Right lobe of liver (tissue), 6 donors: Measurements from ENCODE around the gene ARID3A. TPM values are rescaled to one million over a fixed set of nuclear protein-coding genes. Genes with fewer than 3 reads are reported as not detected.
"Not testable (repeated sequence)": the region's sequence is repeated elsewhere in the genome, so short reads cannot be mapped to it uniquely, and the experiment has no call there.

Experiments
- ATAC-seq, 4 donors: fragments of 200-7000 bp; cut with Tn5 transposase; one replicate each; pipeline ENCODE4 v1.9.1; 2020; ENCODE audit warnings: mild to moderate bottlenecking in 4 of 4, moderate library complexity in 4 of 4
- DNase-seq, 3 donors: peaks; one replicate each; pipeline ENCODE4 v3.0.0-alpha.2; 2020
- H3K27ac ChIP-seq, 3 donors: fragments of 200-600 bp; one replicate each; pipeline ENCODE4 v1.8.0; 2022
- H3K27me3 ChIP-seq, 2 donors: fragments of 200-600 bp; one replicate each; pipeline ENCODE4 v1.8.0; 2022
- H3K36me3 ChIP-seq, 4 donors: fragments of 200-600 bp; sonication (generic) in 1 of 4; one replicate each; pipeline versions ENCODE4 v1.5.1 to v1.8.0; 2017 to 2022; ENCODE audit warnings: control low read depth in 1 of 4
- H3K4me1 ChIP-seq, 4 donors: fragments of 200-600 bp; sonication (generic) in 1 of 4; one replicate each; pipeline versions ENCODE4 v1.5.1 to v1.8.0; 2017 to 2022; ENCODE audit warnings: control low read depth in 1 of 4
- H3K4me3 ChIP-seq, 3 donors: fragments of 200-600 bp; one replicate each; pipeline ENCODE4 v1.8.0; 2022
- H3K9me3 ChIP-seq, 4 donors: fragments of 200-600 bp; sonication (generic) in 1 of 4; one replicate each; pipeline versions ENCODE4 v1.5.1 to v1.8.0; 2017 to 2022; ENCODE audit warnings: control low read depth in 1 of 4
- POLR2A ChIP-seq: fragments of 450-650 bp; IDR thresholded peaks from one replicate; pipeline ENCODE4 v1.6.1; 2017; ENCODE audit warnings: antibody characterized with exemption, mild to moderate bottlenecking
- WGBS: methylation state at CpG from one replicate; pipeline ENCODE4 v1.1.6; 2018; ENCODE audit warnings: low coverage, low lambda C conversion rate; ENCODE audit not compliant: insufficient coverage; ENCODE audit errors: missing lambda C conversion rate; 5-methylcytosine and 5-hydroxymethylcytosine counted together
- intact Hi-C, 2 donors: fragments of 100-400 bp; cut with DNase I; formaldehyde crosslinking; loops; one replicate each; pipeline versions ENCODE4 v1.11.2 to v1.14.1; 2022
- total RNA-seq, 6 experiments: library from RNA; depleted of rRNA in 2 of 6; stranded (reverse); fragments of >200 nt in 2 of 6; fragmentation: NEBNext Ultra II Directional in 3 of 6; extraction: Animal tissue kit (Norgen Biotek cat#: 25700) in 3 of 6; gene quantifications; one replicate each; pipeline versions ENCODE4 v1.1.0 to v1.2.4, GENCODE V29; 2016 to 2023
- TF ChIP-seq, protein P1 (sequence below), 4 donors: fragments of 200-600 bp in 3 of 4; fragments of 450-650 bp in 1 of 4; IDR thresholded peaks; one replicate each; pipeline versions ENCODE4 v1.5.1 to v1.8.0; 2016 to 2022; ENCODE audit warnings: antibody characterized with exemption in 4 of 4, mild to moderate bottlenecking in 2 of 4
- donor health status: DM: no; HTN: yes; CAD: no.
- donor health status: DM: no; HTN: no; CAD: no.
- donor health status: DM: no; HTN: no; CAD: no.
- donor health status: DM: no; HTN: yes; CAD: no.
- donor health status: DM: no; HTN: yes; CAD: no.

ARID3A gene
- total RNA-seq, 6 experiments from 2014 or later, result 0.74 to 5.3 (median 1.9) TPM

DNA sequence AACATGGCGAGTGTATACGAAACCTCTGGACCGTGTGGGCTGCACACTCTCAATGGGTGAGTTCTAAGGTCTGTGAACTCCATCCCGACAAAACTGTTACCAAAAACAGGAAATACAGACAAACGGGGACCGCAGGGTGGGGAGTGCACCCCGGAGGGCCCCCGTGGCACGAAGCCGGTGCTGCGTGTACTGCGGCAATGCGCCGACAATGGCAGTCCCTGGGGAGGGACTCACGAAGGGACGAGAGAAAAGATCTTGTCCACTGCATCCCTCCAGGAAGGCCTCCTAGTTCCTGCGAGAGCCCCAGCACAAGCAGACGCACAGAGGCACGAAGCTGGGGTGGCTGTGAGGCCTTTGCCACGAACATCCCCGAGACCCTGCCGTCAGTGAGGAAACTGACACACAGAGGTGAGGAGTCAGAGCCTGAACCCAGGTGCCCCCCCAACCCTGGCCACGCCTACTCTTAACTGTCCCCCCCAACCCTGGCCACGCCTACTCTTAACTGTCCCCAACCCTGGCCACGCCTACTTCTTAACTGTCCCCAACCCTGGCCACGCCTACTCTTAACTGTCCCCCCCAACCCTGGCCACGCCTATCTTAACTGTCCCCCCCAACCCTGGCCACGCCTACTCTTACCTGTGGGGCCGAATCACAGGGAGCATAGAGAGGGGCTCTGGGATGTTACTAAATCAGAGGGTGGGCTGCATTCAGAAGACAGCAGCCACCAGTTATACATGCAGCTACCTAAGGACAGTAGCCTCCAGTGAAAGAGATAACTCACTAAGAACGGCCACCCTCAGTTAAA is 37.1 kb upstream of the ARID3A start:
- H3K27me3 ChIP-seq, result no peaks in the 10 kb centered on the region
- TF ChIP-seq POLR2A, result no peak
- TF ChIP-seq, protein P1, sequence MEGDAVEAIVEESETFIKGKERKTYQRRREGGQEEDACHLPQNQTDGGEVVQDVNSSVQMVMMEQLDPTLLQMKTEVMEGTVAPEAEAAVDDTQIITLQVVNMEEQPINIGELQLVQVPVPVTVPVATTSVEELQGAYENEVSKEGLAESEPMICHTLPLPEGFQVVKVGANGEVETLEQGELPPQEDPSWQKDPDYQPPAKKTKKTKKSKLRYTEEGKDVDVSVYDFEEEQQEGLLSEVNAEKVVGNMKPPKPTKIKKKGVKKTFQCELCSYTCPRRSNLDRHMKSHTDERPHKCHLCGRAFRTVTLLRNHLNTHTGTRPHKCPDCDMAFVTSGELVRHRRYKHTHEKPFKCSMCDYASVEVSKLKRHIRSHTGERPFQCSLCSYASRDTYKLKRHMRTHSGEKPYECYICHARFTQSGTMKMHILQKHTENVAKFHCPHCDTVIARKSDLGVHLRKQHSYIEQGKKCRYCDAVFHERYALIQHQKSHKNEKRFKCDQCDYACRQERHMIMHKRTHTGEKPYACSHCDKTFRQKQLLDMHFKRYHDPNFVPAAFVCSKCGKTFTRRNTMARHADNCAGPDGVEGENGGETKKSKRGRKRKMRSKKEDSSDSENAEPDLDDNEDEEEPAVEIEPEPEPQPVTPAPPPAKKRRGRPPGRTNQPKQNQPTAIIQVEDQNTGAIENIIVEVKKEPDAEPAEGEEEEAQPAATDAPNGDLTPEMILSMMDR (IDR thresholded peaks at IDR 0.05), result no peak
- ATAC-seq (no peak), DNase-seq (no peak)
- H3K4me3 ChIP-seq, result no peak overlapping the region
- WGBS, result 94% methylated on average over 3 of the region's 30 CpGs
- intact Hi-C loops, result no loop called here
- H3K4me1 ChIP-seq, result no peaks in the 10 kb centered on the region
- H3K27ac ChIP-seq, result no peak overlapping the region
- no peaks in the 10 kb centered on the region for H3K9me3 ChIP-seq
- H3K36me3 ChIP-seq, result peaks cover 0 to 13% (median 2%) of the 10 kb centered on the region in 4 donors

DNA sequence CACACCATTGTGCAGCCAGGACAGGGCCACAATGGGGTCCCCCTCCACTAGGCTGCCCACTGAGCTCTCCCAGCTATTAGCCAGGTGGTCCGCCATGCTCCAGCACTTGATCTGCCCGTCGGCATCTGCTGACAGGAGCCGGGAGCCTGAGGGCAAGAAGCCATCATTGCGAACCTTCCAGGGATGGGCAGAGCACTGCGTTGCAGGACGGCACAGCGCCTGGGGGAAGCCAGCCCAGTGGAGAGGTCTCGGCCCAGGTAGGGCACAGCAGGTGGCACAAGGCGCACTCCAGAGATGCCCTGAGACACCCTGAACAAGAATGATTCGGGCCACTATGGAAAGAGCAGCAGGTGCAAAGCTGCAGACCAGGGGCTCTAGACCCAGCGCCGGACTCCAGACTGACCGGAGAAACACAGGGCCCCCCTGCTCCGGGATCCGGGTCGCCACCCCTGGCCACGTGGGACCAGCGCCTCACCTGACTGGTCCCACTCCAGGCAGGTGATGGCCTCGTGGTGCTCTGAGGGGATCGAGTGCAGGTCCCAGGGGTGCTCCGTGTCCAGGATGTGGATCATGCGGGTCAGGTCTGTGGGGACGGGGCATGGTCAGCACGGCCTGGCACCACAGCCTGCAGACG is 36.1 kb upstream of the ARID3A start:
- WGBS, result 95% methylated on average over 7 of the region's 26 CpGs
- Histone ChIP-seq H3K4me3 (no peak overlapping the region), H3K27ac (no peak overlapping the region), H3K9me3 (no peaks in the 10 kb centered on the region), H3K27me3 (no peaks in the 10 kb centered on the region), H3K4me1 (no peaks in the 10 kb centered on the region), H3K36me3 (peaks cover 0 to 9% (median 2%) of the 10 kb centered on the region in 4 donors)
- DNase-seq, result no peak
- ATAC-seq, result no peak
- TF ChIP-seq, protein P1 (IDR thresholded peaks at IDR 0.05), result no peak
- no peak for TF ChIP-seq POLR2A
- intact Hi-C loops, result no loop called here

DNA sequence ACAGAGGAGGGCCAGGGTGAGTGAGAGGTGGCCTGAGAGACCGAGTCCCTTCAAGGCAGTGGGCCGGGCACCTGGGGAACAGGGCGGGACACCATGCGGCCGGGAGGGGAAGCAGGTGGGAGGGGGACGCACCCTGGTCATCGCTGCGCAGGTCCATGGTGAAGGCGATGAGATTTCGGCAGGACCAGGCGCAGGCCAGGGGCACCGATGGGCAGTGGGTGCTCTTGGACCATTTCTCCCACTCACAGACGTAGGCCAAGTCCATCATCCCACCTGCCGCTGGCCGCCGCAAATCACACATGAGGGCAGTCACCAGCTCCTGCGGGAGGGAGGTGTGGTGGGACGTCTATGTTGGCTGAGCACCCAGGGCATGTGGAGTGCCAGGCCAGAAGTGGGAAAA is 35.0 kb upstream of the ARID3A start:
- H3K9me3 ChIP-seq, result no peaks in the 10 kb centered on the region
- intact Hi-C loops, result no loop called here
- H3K36me3 ChIP-seq, result peaks cover 0 to 7% (median under 1%) of the 10 kb centered on the region in 4 donors
- no peak for TF ChIP-seq POLR2A
- TF ChIP-seq, protein P1 (IDR thresholded peaks at IDR 0.05), result no peak
- DNase-seq, result no peak
- WGBS, result 33% methylated on average over 2 of the region's 18 CpGs
- no peak for ATAC-seq
- H3K27ac ChIP-seq, result no peak overlapping the region
- H3K4me1 ChIP-seq, result no peaks in the 10 kb centered on the region
- no peaks in the 10 kb centered on the region for H3K27me3 ChIP-seq
- no peak overlapping the region for H3K4me3 ChIP-seq

DNA sequence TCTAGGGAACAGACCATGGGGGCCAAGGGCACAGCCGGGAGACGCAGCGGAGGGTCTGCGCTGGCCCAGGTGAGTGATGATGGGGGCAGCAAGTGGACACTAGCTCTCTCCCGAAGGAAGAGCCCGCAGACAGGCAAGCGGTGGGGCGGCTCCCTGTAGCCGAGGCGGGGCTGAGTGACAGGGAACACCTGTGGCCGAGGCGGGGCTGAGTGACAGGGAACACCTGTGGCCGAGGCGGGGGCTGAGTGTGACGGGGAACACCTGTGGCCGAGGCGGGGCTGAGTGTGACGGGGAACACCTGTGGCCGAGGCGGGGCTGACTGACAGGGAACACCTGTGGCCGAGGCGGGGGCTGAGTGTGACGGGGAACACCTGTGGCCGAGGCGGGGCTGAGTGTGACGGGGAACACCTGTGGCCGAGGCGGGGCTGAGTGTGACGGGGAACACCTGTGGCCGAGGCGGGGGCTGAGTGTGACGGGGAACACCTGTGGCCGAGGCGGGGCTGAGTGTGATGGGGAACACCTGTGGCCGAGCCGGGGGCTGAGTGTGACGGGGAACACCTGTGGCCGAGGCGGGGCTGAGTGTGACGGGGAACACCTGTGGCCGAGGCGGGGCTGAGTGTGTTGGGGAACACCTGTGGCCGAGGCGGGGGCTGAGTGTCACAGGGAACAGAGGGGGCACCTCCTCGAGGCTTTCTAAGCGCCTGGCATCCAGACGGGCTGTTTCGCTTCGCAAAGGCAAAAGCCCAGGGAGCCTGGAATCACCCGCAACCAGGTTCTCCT is 34.2 kb upstream of the ARID3A start:
- H3K27ac ChIP-seq, intact Hi-C loops, H3K9me3 ChIP-seq, ATAC-seq, DNase-seq, H3K27me3 ChIP-seq, H3K4me1 ChIP-seq, H3K36me3 ChIP-seq: not testable (repeated sequence)
- peak overlapping the region; percentile 72 to 94 (median 86) for H3K4me3 ChIP-seq
- 88% methylated on average over 22 of the region's 50 CpGs for WGBS
